Liver (tissue), 9 donors: ENCODE data around the gene SLC9A8. TPM values are rescaled to one million over a fixed set of nuclear protein-coding genes. Genes with fewer than 3 reads are reported as not detected.

Experiments
- DNase-seq: peaks from one replicate; pipeline ENCODE4 v3.0.0-alpha.2; 2017; ENCODE audit warnings: low spot score
- H3K27ac ChIP-seq, 2 donors: one replicate each; pipeline ENCODE4 v1.7.0; 2013; ENCODE audit warnings: inconsistent platforms in 2 of 2, low read length in 2 of 2, control low read depth in 1 of 2, low read depth in 1 of 2, mild to moderate bottlenecking in 1 of 2
- H3K27me3 ChIP-seq, 4 donors: one replicate each; pipeline versions ENCODE4 v1.6.1 to v1.7.0; 2013; ENCODE audit warnings: low read length in 3 of 4, inconsistent platforms in 1 of 4, mild to moderate bottlenecking in 1 of 4, moderate library complexity in 1 of 4; ENCODE audit not compliant: control insufficient read depth in 4 of 4, insufficient read depth in 4 of 4
- H3K36me3 ChIP-seq, 4 donors: one replicate each; pipeline versions ENCODE4 v1.6.1 to v1.7.0; 2013; ENCODE audit warnings: low read length in 3 of 4, mild to moderate bottlenecking in 3 of 4, low read depth in 1 of 4, moderate library complexity in 1 of 4; ENCODE audit not compliant: control insufficient read depth in 4 of 4, insufficient read depth in 3 of 4
- H3K4me1 ChIP-seq, 4 donors: one replicate each; pipeline versions ENCODE4 v1.6.1 to v1.7.0; 2013; ENCODE audit warnings: low read length in 3 of 4, mild to moderate bottlenecking in 3 of 4, moderate library complexity in 1 of 4; ENCODE audit not compliant: control insufficient read depth in 4 of 4, insufficient read depth in 4 of 4
- H3K4me3 ChIP-seq, 3 donors: one replicate each; pipeline versions ENCODE4 v1.6.1 to v1.7.0; 2013; ENCODE audit warnings: low read length in 3 of 3, control low read depth in 1 of 3, low read depth in 1 of 3, mild to moderate bottlenecking in 1 of 3
- H3K9ac ChIP-seq, 2 donors: one replicate each; pipeline ENCODE4 v1.7.0; 2013; ENCODE audit warnings: low read length in 2 of 2, mild to moderate bottlenecking in 2 of 2, moderate library complexity in 2 of 2, control low read depth in 1 of 2, low read depth in 1 of 2
- H3K9me3 ChIP-seq, 4 donors: one replicate each; pipeline versions ENCODE4 v1.6.1 to v1.7.0; 2013; ENCODE audit warnings: low read length in 3 of 4; ENCODE audit not compliant: control insufficient read depth in 4 of 4
- ATF3 ChIP-seq: IDR thresholded peaks from 2 replicates; pipeline ENCODE4 v1.6.1; 2016; ENCODE audit warnings: antibody characterized with exemption
- CTCF ChIP-seq: fragments of 150-350 bp; IDR thresholded peaks from 2 replicates; pipeline ENCODE4 v1.5.1; 2017; ENCODE audit warnings: improper control_type of control experiment, low read depth, low read length; ENCODE audit not compliant: missing input control
- EGR1 ChIP-seq, 2 donors: IDR thresholded peaks; 2 replicates each; pipeline ENCODE4 v1.6.1; 2016 to 2018; ENCODE audit warnings: antibody characterized with exemption in 2 of 2, low read depth in 2 of 2
- FOXA1 ChIP-seq: IDR thresholded peaks from 2 replicates; pipeline ENCODE4 v1.6.1; 2016; ENCODE audit warnings: antibody characterized with exemption
- FOXA2 ChIP-seq: IDR thresholded peaks from 2 replicates; pipeline ENCODE4 v1.6.1; 2016; ENCODE audit warnings: antibody characterized with exemption
- GABPA ChIP-seq, 2 donors: IDR thresholded peaks in 1 of 2; conservative IDR thresholded peaks in 1 of 2; 2 replicates each; pipeline ENCODE4 v1.6.1; 2016; ENCODE audit warnings: antibody characterized with exemption in 2 of 2, mild to moderate bottlenecking in 1 of 2, moderate library complexity in 1 of 2
- HNF4A ChIP-seq, 2 donors: conservative IDR thresholded peaks; 2 replicates each; pipeline ENCODE4 v1.6.1; 2016; ENCODE audit warnings: antibody characterized with exemption in 2 of 2, mild to moderate bottlenecking in 2 of 2
- HNF4G ChIP-seq: IDR thresholded peaks from 2 replicates; pipeline ENCODE4 v1.6.1; 2016; ENCODE audit warnings: antibody characterized with exemption
- JUND ChIP-seq, 2 donors: IDR thresholded peaks; 2 replicates each; pipeline ENCODE4 v1.6.1; 2016; ENCODE audit warnings: antibody characterized with exemption in 2 of 2
- MAX ChIP-seq: IDR thresholded peaks from 2 replicates; pipeline ENCODE4 v1.6.1; 2016; ENCODE audit warnings: antibody characterized with exemption
- NR2F2 ChIP-seq: IDR thresholded peaks from 2 replicates; pipeline ENCODE4 v1.6.1; 2016; ENCODE audit warnings: antibody characterized with exemption
- RAD21 ChIP-seq, 2 donors: IDR thresholded peaks; 2 replicates each; pipeline ENCODE4 v1.6.1; 2016; ENCODE audit warnings: antibody characterized with exemption in 2 of 2, mild to moderate bottlenecking in 2 of 2
- REST ChIP-seq: IDR thresholded peaks from 2 replicates; pipeline ENCODE4 v1.6.1; 2016; ENCODE audit warnings: antibody characterized with exemption, mild to moderate bottlenecking
- SP1 ChIP-seq: IDR thresholded peaks from 2 replicates; pipeline ENCODE4 v1.6.1; 2018; ENCODE audit warnings: antibody characterized with exemption, mild to moderate bottlenecking
- YY1 ChIP-seq: IDR thresholded peaks from 2 replicates; pipeline ENCODE4 v1.6.1; 2016; ENCODE audit warnings: antibody characterized with exemption, mild to moderate bottlenecking
- ZBTB33 ChIP-seq: IDR thresholded peaks from 2 replicates; pipeline ENCODE4 v1.6.1; 2016; ENCODE audit warnings: antibody characterized with exemption
- WGBS: extraction: QIAGEN DNeasy Blood & Tissue Kit; methylation state at CpG from one replicate; pipeline ENCODE4 v1.1.7; 2013; 5-methylcytosine and 5-hydroxymethylcytosine counted together
- polyA plus RNA-seq, 2 donors: library from polyadenylated mRNA; stranded (reverse) in 1 of 2; unstranded in 1 of 2; fragments of 200-250 nt in 1 of 2; fragments of >200 nt in 1 of 2; fragmentation: Nextera tagmentation in 1 of 2; extraction: Ambion mirVana in 1 of 2; gene quantifications; one replicate each; pipeline versions ENCODE4 v1.2.1 to v1.2.3, GENCODE V29; 2013 to 2015
- total RNA-seq, 2 donors: library from RNA; depleted of rRNA; stranded (reverse); fragments of >200 nt; gene quantifications; one replicate each; pipeline ENCODE4 v1.2.3, GENCODE V29; 2014
- donor health status: healthy.
- donor health status: healthy.
- donor health status: healthy.
- donor health status: healthy.
- donor health status: healthy.

Gene SLC9A8
- total and polyA plus RNA-seq, 4 donors: 4.0 to 9.5 (median 8.6) TPM

- DNase-seq: no peak
- H3K36me3 ChIP-seq: no peaks in the 10 kb centered on the region
- TF ChIP-seq REST: no peak
- TF ChIP-seq ATF3: no peak
- no peak for TF ChIP-seq JUND (IDR thresholded peaks at IDR 0.05)
- no peak for TF ChIP-seq GABPA (IDR thresholded peaks at IDR 0.05 in 1 of 2, conservative IDR thresholded peaks at IDR 0.05 in 1 of 2)
- no peak for TF ChIP-seq CTCF
- no peak for TF ChIP-seq HNF4A (conservative IDR thresholded peaks at IDR 0.05)
- no peak for TF ChIP-seq YY1
- no peaks in the 10 kb centered on the region for H3K4me1 ChIP-seq
- WGBS: 80% methylated on average over 10 of the region's 10 CpGs
- no peaks in the 10 kb centered on the region for H3K9me3 ChIP-seq
- no peak overlapping the region for H3K4me3 ChIP-seq
- H3K27ac ChIP-seq: no peak overlapping the region
- H3K27me3 ChIP-seq: no peaks in the 10 kb centered on the region
- no peak overlapping the region for H3K9ac ChIP-seq
These were observed 18.1 kb upstream of the SLC9A8 start for GRCh38 chr20:49794336-49795134.

GRCh38 chr20:49795135-49795424 lies 17.5 kb upstream of the SLC9A8 start:
- Histone ChIP-seq H3K4me3 (no peak overlapping the region), H3K27ac (no peak overlapping the region), H3K27me3 (no peaks in the 10 kb centered on the region), H3K9ac (no peak overlapping the region), H3K36me3 (no peaks in the 10 kb centered on the region), H3K4me1 (no peaks in the 10 kb centered on the region), H3K9me3 (no peaks in the 10 kb centered on the region)
- WGBS: 81% methylated on average over 2 of the region's 2 CpGs
- TF ChIP-seq NR2F2 (no peak), GABPA (IDR thresholded peaks at IDR 0.05 in 1 of 2, conservative IDR thresholded peaks at IDR 0.05 in 1 of 2) (no peak), ZBTB33 (no peak), FOXA2 (no peak), MAX (no peak), HNF4G (no peak), SP1 (no peak), HNF4A (conservative IDR thresholded peaks at IDR 0.05) (no peak), RAD21 (IDR thresholded peaks at IDR 0.05) (no peak), ATF3 (no peak), EGR1 (IDR thresholded peaks at IDR 0.05; ENCODE audit: low read depth in 2 of 2) (no peak), FOXA1 (no peak)
- no peak for DNase-seq
